HEK293 (cell line): ENCODE results near the gene GALNTL6.

ENCODE experiments used
- CTCF ChIA-PET: fragments of 350-600 bp; formaldehyde crosslinking; extraction: SDS; loops from one replicate; lab custom pipeline; 2021; ENCODE audit warnings: antibody characterized with exemption; lab: Yijun Ruan, JAX
- POLR2A ChIA-PET: fragments of 300-600 bp; formaldehyde crosslinking; extraction: SDS; loops from one replicate; lab custom pipeline; 2020; ENCODE audit warnings: antibody characterized with exemption, inconsistent platforms; lab: Yijun Ruan, JAX
- H3K27ac ChIP-seq: fragments of 200-500 bp; sonication (Bioruptor generic); 2 replicates; pipeline ENCODE4 v1.5.1; 2014; ENCODE audit warnings: low read depth, low read length, control low read depth, inconsistent platforms; ENCODE audit errors: extremely low read depth
- H3K36me3 ChIP-seq, 2 experiments: fragments of 200-500 bp in 1 of 2; sonication (Bioruptor generic) in 1 of 2; 1 replicate in 1 of 2; 2 replicates in 1 of 2; pipeline ENCODE4 v1.5.1; 2014 to 2017; ENCODE audit warnings: inconsistent platforms in 2 of 2, low read length in 2 of 2; ENCODE audit not compliant: control insufficient read depth in 2 of 2, insufficient read depth in 1 of 2
- H3K4me1 ChIP-seq: fragments of 200-500 bp; sonication (Bioruptor generic); 2 replicates; pipeline ENCODE4 v1.5.1; 2014; ENCODE audit warnings: mild to moderate bottlenecking, low read length, inconsistent platforms; ENCODE audit not compliant: control insufficient read depth, insufficient read depth
- H3K4me3 ChIP-seq: 2 replicates; pipeline ENCODE4 v1.5.1; 2011; ENCODE audit warnings: low read depth, mild to moderate bottlenecking, control low read depth, low read length, moderate library complexity
- H3K9me3 ChIP-seq: fragments of 200-500 bp; sonication (Bioruptor generic); 2 replicates; pipeline ENCODE4 v1.5.1; 2014; ENCODE audit warnings: low read depth, low read length, inconsistent platforms; ENCODE audit not compliant: control insufficient read depth, insufficient read depth
- SCRT1 ChIP-seq: fragments of 450-650 bp; formaldehyde crosslinking; IDR thresholded peaks from 2 replicates; pipeline ENCODE4 v1.5.1; 2016; ENCODE audit warnings: missing biosample characterization, missing genetic modification characterization, borderline replicate concordance
- SETDB1 ChIP-seq: IDR thresholded peaks from one replicate; pipeline ENCODE4 v1.6.1; 2017; ENCODE audit warnings: mild to moderate bottlenecking, low read length, moderate library complexity, mixed read lengths; ENCODE audit not compliant: insufficient read length
- ZFP69B ChIP-seq: fragments of 450-650 bp; formaldehyde crosslinking; IDR thresholded peaks from 2 replicates; pipeline ENCODE4 v1.5.1; 2016; ENCODE audit warnings: missing biosample characterization, missing genetic modification characterization
- ZNF175 ChIP-seq: fragments of 450-650 bp; formaldehyde crosslinking; IDR thresholded peaks from 2 replicates; pipeline ENCODE4 v1.5.1; 2016; ENCODE audit warnings: missing biosample characterization, missing genetic modification characterization
- ZNF18 ChIP-seq: fragments of 450-650 bp; formaldehyde crosslinking; IDR thresholded peaks from 2 replicates; pipeline ENCODE4 v1.5.1; 2016; ENCODE audit warnings: missing biosample characterization, missing genetic modification characterization
- ZNF214 ChIP-seq: fragments of 450-650 bp; formaldehyde crosslinking; IDR thresholded peaks from 2 replicates; pipeline ENCODE4 v1.5.1; 2017; ENCODE audit warnings: missing biosample characterization, mild to moderate bottlenecking, missing genetic modification characterization, borderline replicate concordance
- ZNF221 ChIP-seq: fragments of 450-650 bp; formaldehyde crosslinking; IDR thresholded peaks from 2 replicates; pipeline ENCODE4 v1.5.1; 2017; ENCODE audit warnings: missing biosample characterization, missing genetic modification characterization, borderline replicate concordance
- ZNF302 ChIP-seq: fragments of 450-650 bp; formaldehyde crosslinking; IDR thresholded peaks from 2 replicates; pipeline ENCODE4 v1.5.1; 2016; ENCODE audit warnings: missing biosample characterization, missing genetic modification characterization, low read depth
- ZNF423 ChIP-seq: fragments of 450-650 bp; formaldehyde crosslinking; IDR thresholded peaks from 2 replicates; pipeline ENCODE4 v1.5.1; 2016; ENCODE audit warnings: missing biosample characterization, missing genetic modification characterization
- ZNF449 ChIP-seq: fragments of 450-650 bp; formaldehyde crosslinking; IDR thresholded peaks from 2 replicates; pipeline ENCODE4 v1.5.1; 2017; ENCODE audit warnings: missing biosample characterization, mild to moderate bottlenecking, missing genetic modification characterization, moderate library complexity
- ZNF48 ChIP-seq: fragments of 450-650 bp; formaldehyde crosslinking; IDR thresholded peaks from 2 replicates; pipeline ENCODE4 v1.5.1; 2016; ENCODE audit warnings: missing biosample characterization, missing genetic modification characterization
- ZNF626 ChIP-seq: fragments of 450-650 bp; sonication (Bioruptor Pico); formaldehyde crosslinking; IDR thresholded peaks from 2 replicates; pipeline ENCODE4 v1.5.1; 2018; ENCODE audit warnings: missing biosample characterization, missing genetic modification characterization, inconsistent platforms
- ZNF701 ChIP-seq: fragments of 450-650 bp; formaldehyde crosslinking; IDR thresholded peaks from 2 replicates; pipeline ENCODE4 v1.5.1; 2016; ENCODE audit warnings: missing biosample characterization, missing genetic modification characterization
- ZNF707 ChIP-seq: fragments of 450-650 bp; formaldehyde crosslinking; IDR thresholded peaks from 2 replicates; pipeline ENCODE4 v1.5.1; 2016; ENCODE audit warnings: missing biosample characterization, missing genetic modification characterization
- ZNF792 ChIP-seq: fragments of 450-650 bp; formaldehyde crosslinking; IDR thresholded peaks from 2 replicates; pipeline ENCODE4 v1.5.1; 2016; ENCODE audit warnings: missing biosample characterization, missing genetic modification characterization
- ZNF843 ChIP-seq: fragments of 450-650 bp; formaldehyde crosslinking; IDR thresholded peaks from 2 replicates; pipeline ENCODE4 v1.5.1; 2016; ENCODE audit warnings: missing biosample characterization, missing genetic modification characterization
- ZSCAN23 ChIP-seq: fragments of 450-650 bp; formaldehyde crosslinking; IDR thresholded peaks from 2 replicates; pipeline ENCODE4 v1.5.1; 2016; ENCODE audit warnings: missing biosample characterization, missing genetic modification characterization
- TF ChIP-seq, protein P1 (sequence below): fragments of 450-650 bp; formaldehyde crosslinking; IDR thresholded peaks from 2 replicates; pipeline ENCODE4 v1.5.1; 2016; ENCODE audit warnings: missing biosample characterization, missing genetic modification characterization
- TF ChIP-seq, protein P2 (sequence below): fragments of 450-650 bp; formaldehyde crosslinking; IDR thresholded peaks from 2 replicates; pipeline ENCODE4 v1.5.1; 2016; ENCODE audit warnings: missing biosample characterization, missing genetic modification characterization

The GALNTL6 gene

DNA sequence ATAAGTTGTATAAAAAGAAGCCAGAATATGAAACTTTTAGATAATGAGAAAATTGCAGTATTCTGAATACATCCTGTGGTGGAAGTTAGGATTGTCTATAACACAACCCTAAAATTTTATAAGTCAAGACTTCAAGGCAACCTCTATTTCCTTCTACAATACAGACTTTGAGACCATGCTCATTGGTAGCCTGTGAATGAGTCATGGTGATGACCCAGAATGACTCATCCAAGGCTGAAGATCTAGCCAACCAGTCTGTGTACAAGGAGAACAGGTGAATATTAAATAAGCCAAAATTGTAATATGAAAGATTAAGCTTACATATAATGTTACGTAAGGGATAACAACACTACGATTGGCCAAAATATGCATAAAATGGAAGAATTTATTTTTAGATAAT is 879.5 kb downstream of the GALNTL6 start (continued):
- TF ChIP-seq ZNF175 (no peak), ZFP69B (tag by site-specific recombination) (no peak), ZNF449 (tag by site-specific recombination) (no peak), ZNF423 (tag by site-specific recombination) (no peak)

GRCh38 chr4:172698256-172698655 is 885.1 kb downstream of the GALNTL6 start:
- Histone ChIP-seq H3K9me3 (no peaks in the 10 kb centered on the region), H3K36me3 (no peaks in the 10 kb centered on the region), H3K4me1 (no peaks in the 10 kb centered on the region), H3K27ac (no peak overlapping the region), H3K4me3 (no peak overlapping the region)
- ChIA-PET POLR2A (no interaction called here), CTCF (no interaction called here)
- TF ChIP-seq ZNF701, result no peak
- no peak for TF ChIP-seq ZNF707
- TF ChIP-seq ZNF626 (tag by site-specific recombination), result no peak
- no peak for TF ChIP-seq ZNF221
- no peak for TF ChIP-seq ZNF302 (tag by site-specific recombination)
- no peak for TF ChIP-seq ZNF48 (tag by site-specific recombination)
- TF ChIP-seq ZNF792 (tag by site-specific recombination), result no peak

GRCh38 chr4:172705565-172705964 is 892.4 kb downstream of the GALNTL6 start:
- ChIA-PET CTCF (interaction anchor here (0.6 kb wide), 1 partner anchor 162 kb away, joined by 3 read pairs; no protein-coding TSS in a partner anchor), POLR2A (no interaction called here)
- Histone ChIP-seq H3K36me3 (no peaks in the 10 kb centered on the region), H3K27ac (no peak overlapping the region), H3K4me3 (no peak overlapping the region), H3K4me1 (no peaks in the 10 kb centered on the region), H3K9me3 (no peaks in the 10 kb centered on the region)
- TF ChIP-seq ZNF843, result no peak
- peak; percentile 91 for TF ChIP-seq SETDB1
- no peak for TF ChIP-seq ZNF214 (tag by site-specific recombination)

GRCh38 chr4:172706000-172706399 is 892.8 kb downstream of the GALNTL6 start:
- no peak overlapping the region for H3K27ac ChIP-seq
- H3K4me1 ChIP-seq, result no peaks in the 10 kb centered on the region
- CTCF ChIA-PET, result interaction anchor here (0.6 kb wide), 1 partner anchor 163 kb away, joined by 3 read pairs; no protein-coding TSS in a partner anchor
- TF ChIP-seq ZSCAN23 (tag by site-specific recombination), result no peak
- TF ChIP-seq SETDB1, result peak; percentile 61
- no peaks in the 10 kb centered on the region for H3K36me3 ChIP-seq
- H3K9me3 ChIP-seq, result no peaks in the 10 kb centered on the region
- POLR2A ChIA-PET, result no interaction called here
- H3K4me3 ChIP-seq, result no peak overlapping the region

DNA sequence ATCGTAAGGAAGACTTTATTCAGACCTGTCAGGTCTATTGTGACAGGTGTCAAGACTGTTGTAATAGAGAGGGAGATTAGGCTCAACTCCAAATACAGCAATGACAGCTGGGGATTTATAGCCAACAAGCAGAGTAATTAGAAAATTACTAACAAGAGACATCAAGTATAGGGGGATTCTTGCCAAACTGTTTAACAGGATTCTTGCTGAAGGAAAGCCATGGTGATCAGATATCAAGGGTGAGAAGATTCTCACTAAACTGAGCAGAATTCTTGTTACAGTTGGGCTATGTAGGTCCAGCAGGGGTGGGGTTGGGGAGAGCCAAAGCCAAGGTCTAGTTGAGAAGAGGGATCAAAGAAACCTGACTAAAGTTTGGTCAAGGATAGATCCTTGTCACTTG is 894.4 kb downstream of the GALNTL6 start:
- Histone ChIP-seq H3K36me3 (no peaks in the 10 kb centered on the region), H3K4me3 (no peak overlapping the region), H3K9me3 (no peaks in the 10 kb centered on the region), H3K4me1 (no peaks in the 10 kb centered on the region), H3K27ac (no peak overlapping the region)
- CTCF ChIA-PET, result no interaction called here
- POLR2A ChIA-PET, result no interaction called here
- TF ChIP-seq SCRT1 (tag by site-specific recombination), result no peak
- TF ChIP-seq, protein P1, sequence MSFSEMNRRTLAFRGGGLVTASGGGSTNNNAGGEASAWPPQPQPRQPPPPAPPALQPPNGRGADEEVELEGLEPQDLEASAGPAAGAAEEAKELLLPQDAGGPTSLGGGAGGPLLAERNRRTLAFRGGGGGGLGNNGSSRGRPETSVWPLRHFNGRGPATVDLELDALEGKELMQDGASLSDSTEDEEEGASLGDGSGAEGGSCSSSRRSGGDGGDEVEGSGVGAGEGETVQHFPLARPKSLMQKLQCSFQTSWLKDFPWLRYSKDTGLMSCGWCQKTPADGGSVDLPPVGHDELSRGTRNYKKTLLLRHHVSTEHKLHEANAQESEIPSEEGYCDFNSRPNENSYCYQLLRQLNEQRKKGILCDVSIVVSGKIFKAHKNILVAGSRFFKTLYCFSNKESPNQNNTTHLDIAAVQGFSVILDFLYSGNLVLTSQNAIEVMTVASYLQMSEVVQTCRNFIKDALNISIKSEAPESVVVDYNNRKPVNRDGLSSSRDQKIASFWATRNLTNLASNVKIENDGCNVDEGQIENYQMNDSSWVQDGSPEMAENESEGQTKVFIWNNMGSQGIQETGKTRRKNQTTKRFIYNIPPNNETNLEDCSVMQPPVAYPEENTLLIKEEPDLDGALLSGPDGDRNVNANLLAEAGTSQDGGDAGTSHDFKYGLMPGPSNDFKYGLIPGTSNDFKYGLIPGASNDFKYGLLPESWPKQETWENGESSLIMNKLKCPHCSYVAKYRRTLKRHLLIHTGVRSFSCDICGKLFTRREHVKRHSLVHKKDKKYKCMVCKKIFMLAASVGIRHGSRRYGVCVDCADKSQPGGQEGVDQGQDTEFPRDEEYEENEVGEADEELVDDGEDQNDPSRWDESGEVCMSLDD (tag by site-specific recombination), result no peak
- TF ChIP-seq ZNF18, result no peak
- TF ChIP-seq, protein P2, sequence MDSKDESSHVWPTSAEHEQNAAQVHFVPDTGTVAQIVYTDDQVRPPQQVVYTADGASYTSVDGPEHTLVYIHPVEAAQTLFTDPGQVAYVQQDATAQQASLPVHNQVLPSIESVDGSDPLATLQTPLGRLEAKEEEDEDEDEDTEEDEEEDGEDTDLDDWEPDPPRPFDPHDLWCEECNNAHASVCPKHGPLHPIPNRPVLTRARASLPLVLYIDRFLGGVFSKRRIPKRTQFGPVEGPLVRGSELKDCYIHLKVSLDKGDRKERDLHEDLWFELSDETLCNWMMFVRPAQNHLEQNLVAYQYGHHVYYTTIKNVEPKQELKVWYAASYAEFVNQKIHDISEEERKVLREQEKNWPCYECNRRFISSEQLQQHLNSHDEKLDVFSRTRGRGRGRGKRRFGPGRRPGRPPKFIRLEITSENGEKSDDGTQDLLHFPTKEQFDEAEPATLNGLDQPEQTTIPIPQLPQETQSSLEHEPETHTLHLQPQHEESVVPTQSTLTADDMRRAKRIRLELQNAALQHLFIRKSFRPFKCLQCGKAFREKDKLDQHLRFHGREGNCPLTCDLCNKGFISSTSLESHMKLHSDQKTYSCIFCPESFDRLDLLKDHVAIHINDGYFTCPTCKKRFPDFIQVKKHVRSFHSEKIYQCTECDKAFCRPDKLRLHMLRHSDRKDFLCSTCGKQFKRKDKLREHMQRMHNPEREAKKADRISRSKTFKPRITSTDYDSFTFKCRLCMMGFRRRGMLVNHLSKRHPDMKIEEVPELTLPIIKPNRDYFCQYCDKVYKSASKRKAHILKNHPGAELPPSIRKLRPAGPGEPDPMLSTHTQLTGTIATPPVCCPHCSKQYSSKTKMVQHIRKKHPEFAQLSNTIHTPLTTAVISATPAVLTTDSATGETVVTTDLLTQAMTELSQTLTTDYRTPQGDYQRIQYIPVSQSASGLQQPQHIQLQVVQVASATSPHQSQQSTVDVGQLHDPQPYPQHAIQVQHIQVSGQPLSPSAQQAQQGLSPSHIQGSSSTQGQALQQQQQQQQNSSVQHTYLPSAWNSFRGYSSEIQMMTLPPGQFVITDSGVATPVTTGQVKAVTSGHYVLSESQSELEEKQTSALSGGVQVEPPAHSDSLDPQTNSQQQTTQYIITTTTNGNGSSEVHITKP (tag by site-specific recombination), result no peak
